Stimulated activated CD8-positive, alpha-beta memory T cell treated with anti-CD3 and anti-CD28 coated beads, Interleukin-2, amount 100 ng/mL, for 48 hours (primary cell): ENCODE measurements around the gene SIGMAR1.

Source experiments
- DNase-seq, 2 donors: peaks; one replicate each; pipeline ENCODE4 v3.0.0-alpha.2; 2020; ENCODE audit warnings: low read depth in 2 of 2

SIGMAR1 gene

GRCh38 chr9:34630402-34631154 lies 7.0 kb downstream of the SIGMAR1 start:
- no peak for DNase-seq

- no peak for DNase-seq
Measured at GRCh38 chr9:34629491-34629808, 8.1 kb downstream of the SIGMAR1 start.

GRCh38 chr9:34628656-34629490 lies 8.7 kb downstream of the SIGMAR1 start, which contains the start of gene ARID3C:
Gene ARID3C, minus strand, starts transcription at chr9:34629066. Its CDS starts 1,052 bp downstream, at chr9:34628014.
- peak in 1 of 2 donors; percentile 33 for DNase-seq

- no peak for DNase-seq
Measured at GRCh38 chr9:34627716-34628655, 9.6 kb downstream of the SIGMAR1 start.

GRCh38 chr9:34625186-34625486 lies 12.5 kb downstream of the SIGMAR1 start:
- no peak for DNase-seq

GRCh38 chr9:34624475-34625185 lies 13.0 kb downstream of the SIGMAR1 start:
- no peak for DNase-seq

- no peak for DNase-seq
Measured at GRCh38 chr9:34623374-34624235, 14.0 kb downstream of the SIGMAR1 start.

- DNase-seq = peak; percentile 78 to 82
Measured at GRCh38 chr9:34620061-34620994, 17.3 kb downstream of the SIGMAR1 start, which contains the start of gene DCTN3. Gene DCTN3, minus strand, starts transcription at chr9:34620495. Its CDS starts 31 bp downstream, at chr9:34620464.

- no peak for DNase-seq
Measured at GRCh38 chr9:34615132-34615531, 22.5 kb downstream of the SIGMAR1 start.

- peak; percentile 52 to 64 for DNase-seq
Measured at GRCh38 chr9:34612788-34613390, 24.7 kb downstream of the SIGMAR1 start.

GRCh38 chr9:34611811-34612787 lies 25.5 kb downstream of the SIGMAR1 start, which contains the start of gene RPP25L:
Gene RPP25L, minus strand, starts transcription at chr9:34612097. Its CDS starts 801 bp downstream, at chr9:34611296.
- peak; percentile 77 to 78 for DNase-seq

- no peak for DNase-seq
Measured at GRCh38 chr9:34611251-34611810, 26.3 kb downstream of the SIGMAR1 start.

- DNase-seq = no peak
Measured at GRCh38 chr9:34610434-34611206, 27.0 kb downstream of the SIGMAR1 start.

- DNase-seq = no peak
Measured at GRCh38 chr9:34607331-34607730, 30.3 kb downstream of the SIGMAR1 start.

GRCh38 chr9:34606905-34607304 lies 30.7 kb downstream of the SIGMAR1 start:
- no peak for DNase-seq

GRCh38 chr9:34606190-34606589 lies 31.4 kb downstream of the SIGMAR1 start:
- no peak for DNase-seq
